ENCODE results near the gene ZNF668.

DNA sequence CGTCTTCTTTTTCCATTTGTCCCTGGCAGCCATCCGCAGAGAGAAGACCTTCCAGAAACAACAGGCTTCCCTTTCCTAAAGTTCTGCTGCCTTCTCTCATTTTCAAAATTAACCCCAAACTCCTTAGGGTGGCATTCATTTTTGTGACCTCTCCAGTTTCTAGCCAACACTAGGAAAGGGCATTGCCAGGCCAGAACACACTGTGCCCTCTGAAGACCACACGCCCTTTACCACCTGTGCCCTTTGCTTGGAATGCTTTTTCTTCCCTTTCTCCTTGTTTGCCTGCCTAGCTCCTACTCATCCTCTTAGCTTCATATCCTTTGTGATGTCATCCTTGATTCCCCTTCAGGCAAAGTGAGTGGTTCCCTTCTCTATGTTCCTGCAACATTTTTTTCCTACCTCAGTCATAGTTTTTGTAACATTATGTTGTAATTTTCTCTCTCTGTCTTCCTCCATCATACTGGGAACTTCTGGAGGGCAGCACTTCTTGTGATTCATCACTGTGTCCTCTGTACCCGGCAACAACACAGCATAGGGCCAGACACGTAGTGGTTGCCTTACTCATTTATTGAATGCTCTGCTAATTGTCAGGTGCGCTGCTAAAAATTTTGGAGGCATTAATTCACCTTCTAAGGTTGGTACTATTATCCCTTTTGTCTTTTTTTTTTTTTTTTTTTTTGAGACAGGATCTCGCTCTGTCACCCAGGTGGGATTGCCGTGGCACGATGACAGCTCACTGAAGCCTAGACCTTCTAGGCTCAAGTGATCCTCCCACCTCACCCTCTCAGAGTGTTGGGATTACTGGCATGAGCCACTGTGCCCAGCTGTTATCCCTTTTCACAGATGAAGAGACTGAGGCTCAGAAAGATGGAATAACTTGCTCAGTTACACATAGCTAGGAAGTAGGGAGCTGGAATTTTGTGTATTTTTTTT lies 44.4 kb upstream of the ZNF668 start:
- TF ChIP-seq, protein P1, sequence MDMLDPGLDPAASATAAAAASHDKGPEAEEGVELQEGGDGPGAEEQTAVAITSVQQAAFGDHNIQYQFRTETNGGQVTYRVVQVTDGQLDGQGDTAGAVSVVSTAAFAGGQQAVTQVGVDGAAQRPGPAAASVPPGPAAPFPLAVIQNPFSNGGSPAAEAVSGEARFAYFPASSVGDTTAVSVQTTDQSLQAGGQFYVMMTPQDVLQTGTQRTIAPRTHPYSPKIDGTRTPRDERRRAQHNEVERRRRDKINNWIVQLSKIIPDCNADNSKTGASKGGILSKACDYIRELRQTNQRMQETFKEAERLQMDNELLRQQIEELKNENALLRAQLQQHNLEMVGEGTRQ (IDR thresholded peaks at IDR 0.05) = no peak
- TF ChIP-seq MAFK (IDR thresholded peaks at IDR 0.05; ENCODE audit: partially characterized antibody) (no peak), RFX5 (IDR thresholded peaks at IDR 0.05) (no peak)
